GM19099 (cell line): ENCODE measurements around the gene KIF26B.

Source experiments
- POLR2A ChIP-seq: IDR thresholded peaks from 3 replicates; pipeline ENCODE4 v1.6.1; 2011; ENCODE audit warnings: low read depth; ENCODE audit not compliant: insufficient read length; ENCODE audit errors: extremely low read depth

KIF26B gene

DNA sequence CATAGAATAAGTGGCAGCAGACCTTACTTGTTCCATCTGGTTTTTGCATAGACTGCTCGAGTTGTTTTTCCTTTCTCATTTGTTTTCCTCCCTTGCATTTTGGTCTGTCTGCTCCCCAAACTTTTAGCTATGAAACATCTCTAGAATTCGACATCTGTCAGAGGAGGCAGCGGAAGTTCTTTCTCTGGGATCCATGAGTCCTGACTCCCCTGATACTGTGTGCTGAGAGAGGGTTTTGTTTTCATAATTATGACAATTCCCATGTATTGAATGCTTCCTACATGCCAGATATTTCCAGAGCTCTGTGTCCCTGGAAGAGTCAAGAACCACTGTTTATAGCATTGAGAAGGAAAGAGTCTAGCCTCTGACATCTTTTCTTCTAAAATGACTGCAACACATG, 172.6 kb downstream of the KIF26B start:
- TF ChIP-seq POLR2A, result no peak

DNA sequence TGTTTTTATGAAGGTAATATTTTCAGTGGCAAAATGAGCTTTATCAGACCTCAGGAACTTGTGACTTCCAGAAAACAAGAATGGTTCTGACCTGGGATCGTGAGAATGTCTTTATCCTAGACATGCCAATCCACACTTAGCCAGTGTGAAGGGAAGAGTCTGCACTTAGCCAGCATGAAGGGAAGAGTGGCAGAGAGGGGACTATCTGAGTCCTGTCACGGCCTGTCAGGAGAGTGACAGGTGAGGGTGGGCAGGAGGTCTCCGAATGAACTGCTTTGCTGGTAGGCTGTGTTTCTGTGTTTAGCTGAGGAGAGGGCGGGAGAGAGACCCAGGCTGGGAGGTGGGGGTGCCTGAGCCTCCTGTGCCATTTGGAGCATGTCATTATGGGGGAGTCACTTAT, 173.1 kb downstream of the KIF26B start:
- no peak for TF ChIP-seq POLR2A

DNA sequence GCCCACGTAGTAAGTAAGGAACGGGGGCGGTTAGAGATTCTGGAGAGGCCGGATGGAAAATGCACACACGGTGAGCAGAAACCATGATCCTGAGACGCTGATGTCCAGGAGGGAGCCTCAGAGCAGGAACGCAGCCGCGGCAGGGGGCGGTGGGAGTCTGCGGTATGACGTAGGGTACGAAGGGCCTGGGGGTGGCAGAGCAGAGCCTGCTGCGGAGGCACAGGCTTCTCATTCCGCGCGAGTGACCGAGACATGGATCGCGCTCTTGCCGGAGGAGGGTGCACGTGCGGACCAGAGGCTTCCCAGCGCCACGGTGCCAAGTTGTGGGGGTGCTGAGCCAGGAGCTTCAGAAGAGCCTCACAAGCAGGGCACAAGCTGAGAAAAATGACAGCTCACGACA, 176.2 kb downstream of the KIF26B start:
- no peak for TF ChIP-seq POLR2A

DNA sequence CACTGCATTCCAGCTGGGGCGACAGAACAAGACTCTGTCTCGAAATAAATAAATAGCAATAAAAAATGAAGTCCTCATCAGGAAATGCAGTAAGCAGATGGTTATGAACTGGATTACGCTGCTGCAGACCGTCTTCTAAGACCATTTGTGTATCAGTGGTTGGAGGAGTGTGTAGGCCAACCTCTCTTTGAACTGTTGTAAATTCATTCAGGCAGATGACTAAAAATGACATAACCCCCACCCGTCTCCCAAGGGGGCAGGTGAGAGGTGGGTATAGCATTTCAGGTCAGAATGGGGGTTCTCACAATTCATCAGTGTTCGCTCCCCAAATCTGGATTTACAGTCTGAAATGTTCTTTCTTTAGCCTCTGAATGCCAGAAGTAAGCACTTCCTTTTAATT, 177.3 kb downstream of the KIF26B start:
- no peak for TF ChIP-seq POLR2A

DNA sequence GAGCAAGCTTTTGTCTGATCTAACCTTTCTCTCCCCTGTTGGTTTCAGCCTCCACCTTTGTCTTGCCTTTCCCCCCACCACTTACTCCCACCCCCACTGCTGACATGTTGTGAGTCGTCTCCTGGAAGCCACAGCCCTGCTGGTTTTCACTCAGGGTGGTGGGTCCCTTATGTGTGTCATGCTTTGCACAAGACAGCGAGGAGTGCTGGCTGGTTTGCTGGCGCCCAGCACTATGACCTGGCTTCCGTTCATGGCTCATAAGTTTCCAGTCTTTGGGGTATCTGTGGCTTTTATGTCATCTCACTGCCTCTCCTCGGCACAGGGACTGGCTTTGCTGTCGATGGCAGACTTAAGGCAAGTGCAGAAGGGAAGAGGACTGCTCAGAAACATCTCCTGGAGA, 177.7 kb downstream of the KIF26B start:
- no peak for TF ChIP-seq POLR2A

DNA sequence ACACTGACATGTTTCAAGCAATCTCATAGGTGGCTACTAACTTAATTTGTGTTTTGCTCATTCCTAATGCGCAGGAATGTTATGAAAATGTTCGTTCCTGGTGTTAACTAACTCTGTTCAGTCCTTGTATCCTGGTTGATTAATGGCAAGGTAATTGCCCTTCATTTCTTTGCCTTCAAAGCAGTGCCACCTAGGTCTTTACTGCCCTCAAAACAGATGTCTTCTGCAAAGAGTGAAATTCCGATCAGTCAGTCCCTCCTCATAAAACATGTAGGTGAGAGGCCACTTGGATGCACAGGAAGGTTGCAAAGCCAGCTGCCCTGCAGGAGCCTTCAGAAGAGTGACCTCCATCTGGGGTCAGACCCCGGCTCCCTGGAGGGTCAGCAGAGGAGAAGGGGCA, 179.4 kb downstream of the KIF26B start:
- no peak for TF ChIP-seq POLR2A

DNA sequence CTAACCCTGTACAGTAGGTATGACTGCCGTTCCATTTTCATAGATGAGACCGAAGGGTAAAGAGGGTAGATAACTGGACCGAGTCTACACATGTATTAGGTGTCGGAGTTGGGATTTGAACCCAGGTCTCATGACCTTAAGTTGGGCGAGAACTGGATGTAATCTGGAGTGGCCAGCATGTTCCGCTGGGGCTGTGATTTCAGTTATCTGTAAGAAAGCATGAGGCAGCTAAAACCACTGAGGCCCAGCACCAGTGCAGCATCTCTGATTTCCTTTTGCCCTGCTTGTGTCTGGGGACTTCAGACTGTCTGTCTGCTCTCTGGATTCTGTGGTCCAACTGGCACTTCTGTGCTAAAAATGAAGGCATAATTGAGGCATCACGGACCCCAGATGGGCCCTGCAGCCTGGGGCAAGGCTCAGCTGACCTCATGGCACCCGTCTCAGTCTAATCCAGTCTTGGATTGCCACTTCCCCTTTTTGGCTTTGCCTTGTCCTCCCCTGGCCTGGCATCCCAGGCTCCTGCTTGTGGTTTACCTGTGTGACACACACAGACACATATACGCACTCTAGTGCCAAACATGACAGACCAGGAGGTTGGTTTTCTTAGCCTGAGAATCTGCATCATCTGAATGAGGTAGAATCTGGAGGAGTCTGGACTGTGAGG, 180.2 kb downstream of the KIF26B start:
- TF ChIP-seq POLR2A, result no peak

DNA sequence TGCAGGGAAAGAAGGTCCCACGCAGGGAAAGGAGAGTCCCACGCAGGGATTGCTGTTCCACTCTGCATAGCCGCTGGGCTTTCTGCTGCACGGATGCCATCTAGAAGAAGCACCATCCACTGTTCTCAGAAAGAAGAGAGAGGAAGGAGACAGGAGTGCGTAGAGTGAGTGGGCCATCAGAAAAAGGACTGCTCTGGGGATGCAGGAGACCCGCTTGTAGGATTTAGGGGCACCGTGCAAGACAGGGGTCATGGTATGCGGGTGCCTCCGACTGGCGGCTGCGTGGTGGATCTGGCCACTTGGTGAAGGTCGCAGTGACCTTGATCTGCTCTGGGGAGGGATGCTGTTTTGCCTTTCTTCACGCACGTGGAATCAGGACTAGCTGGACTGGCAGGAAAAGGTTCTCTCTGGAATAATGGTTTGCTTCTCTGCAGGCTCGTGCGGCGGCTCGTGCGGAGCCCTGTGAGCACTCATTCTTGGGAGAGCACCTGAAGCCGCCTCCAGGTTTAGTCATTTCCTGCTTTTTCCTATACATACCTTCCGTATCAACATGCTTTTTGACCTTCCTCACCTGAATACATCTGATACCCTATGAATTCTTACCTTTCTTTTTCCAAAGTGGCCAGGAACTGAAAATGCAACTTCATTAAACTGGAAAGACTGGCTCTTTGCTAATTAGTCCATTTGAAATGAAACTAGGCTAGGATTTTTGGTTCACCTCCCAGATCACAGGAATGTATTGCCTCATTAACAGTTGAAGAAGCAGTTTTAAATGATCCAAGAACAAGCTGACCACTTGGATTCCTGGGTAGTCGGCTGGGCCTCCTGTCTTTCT, 181.6 kb downstream of the KIF26B start:
- TF ChIP-seq POLR2A, result no peak

DNA sequence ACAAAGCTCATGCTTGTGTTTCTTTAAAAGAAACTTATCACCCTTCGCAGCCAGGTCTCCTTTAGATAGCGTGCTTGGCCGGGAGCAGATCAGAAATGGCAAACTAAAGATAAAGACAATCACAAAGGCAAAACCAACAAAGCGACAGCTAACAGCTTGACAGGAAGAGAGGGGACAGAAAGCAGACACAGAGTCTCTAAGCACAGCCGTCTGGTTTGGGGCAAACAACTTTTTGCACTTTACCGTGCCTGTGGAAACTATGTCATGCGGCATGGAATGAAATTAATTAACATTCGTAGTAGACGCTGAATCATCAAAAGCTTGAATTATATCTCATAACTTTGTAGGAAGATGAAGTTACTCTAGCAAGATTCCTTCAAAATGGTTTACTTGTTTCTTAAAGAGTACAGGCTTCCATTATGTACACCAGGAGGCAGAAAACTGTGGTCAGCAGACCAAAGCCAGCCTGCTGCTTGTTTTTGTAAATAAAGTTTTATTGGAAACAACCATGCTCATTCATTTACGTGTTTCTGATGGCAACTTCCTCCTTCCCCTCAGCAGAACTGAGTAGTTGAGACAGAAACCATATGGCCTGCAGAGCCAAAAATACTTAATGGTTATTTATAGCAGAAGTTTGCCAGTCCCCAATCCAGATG, 183.2 kb downstream of the KIF26B start:
- TF ChIP-seq POLR2A, result no peak

DNA sequence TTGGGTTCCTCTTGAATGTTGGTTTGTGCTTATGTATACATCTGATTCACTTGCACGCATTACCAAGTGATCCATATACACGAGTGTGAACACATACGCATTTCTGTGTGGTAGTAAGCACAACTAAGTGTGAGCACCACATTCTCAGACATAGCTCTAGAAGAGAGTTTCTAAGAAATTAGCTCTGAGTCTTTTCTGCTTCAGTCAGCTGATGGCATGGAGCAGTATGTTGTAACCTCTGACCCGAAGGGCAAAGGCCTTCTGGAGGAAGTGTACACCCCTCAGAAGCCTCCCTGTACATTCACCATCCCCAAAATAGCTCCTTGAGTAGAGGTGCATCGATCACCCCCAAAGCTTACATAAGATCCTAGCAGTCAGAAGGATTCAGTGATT, 183.7 kb downstream of the KIF26B start:
- TF ChIP-seq POLR2A, result no peak

DNA sequence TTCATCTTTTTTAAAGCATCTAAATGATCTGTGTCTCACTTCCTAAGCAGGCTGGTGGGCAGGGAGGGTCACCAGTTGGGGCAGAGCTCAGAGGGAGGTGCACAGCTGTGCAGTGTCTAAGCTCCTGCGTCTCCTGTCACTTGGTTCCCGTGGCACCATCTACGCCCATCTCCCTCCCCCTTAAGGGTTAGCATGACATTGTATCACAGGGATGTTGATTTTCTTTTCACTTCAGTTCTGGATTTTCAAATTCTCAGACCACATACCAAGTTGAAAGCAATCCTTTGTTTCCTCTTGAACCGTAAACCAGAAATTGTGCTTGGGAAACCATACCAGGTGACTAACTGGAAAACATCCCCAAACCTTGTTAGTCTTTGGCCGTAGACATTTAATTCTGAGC, 187.0 kb downstream of the KIF26B start:
- TF ChIP-seq POLR2A, result no peak

DNA sequence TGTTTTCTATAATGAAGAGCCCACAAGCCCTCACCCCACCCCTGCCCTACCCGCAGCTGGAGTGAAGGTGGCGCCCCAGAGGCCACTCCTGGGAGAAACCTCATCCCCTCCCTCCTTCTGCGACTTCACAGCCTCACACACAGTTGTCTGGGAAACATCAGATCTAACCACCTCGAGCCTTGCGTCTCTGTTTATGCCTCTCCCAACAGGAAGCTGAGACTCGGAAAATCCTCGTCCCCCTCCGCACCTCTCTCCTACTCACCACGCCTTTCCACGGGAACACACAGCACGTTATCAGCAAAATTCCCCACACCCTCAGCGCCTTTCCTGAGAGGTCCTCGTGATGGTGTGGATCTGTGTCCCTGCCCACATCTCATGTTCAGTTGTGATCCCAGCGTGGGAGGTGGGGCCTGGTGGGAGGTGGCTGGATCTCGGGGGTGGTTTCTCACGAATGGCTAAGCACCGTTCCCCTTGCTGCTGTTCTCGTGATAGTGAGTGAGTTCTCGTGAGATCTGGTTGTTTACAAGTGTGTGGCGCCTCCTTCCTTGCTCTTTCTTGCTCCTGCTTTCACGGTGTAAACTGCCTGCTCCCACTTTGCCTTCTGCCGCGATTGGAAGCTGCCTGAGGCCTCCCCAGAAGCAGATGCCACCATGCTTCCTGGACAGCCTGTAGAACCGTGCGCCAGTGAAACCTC, 190.6 kb downstream of the KIF26B start:
- TF ChIP-seq POLR2A, result no peak

DNA sequence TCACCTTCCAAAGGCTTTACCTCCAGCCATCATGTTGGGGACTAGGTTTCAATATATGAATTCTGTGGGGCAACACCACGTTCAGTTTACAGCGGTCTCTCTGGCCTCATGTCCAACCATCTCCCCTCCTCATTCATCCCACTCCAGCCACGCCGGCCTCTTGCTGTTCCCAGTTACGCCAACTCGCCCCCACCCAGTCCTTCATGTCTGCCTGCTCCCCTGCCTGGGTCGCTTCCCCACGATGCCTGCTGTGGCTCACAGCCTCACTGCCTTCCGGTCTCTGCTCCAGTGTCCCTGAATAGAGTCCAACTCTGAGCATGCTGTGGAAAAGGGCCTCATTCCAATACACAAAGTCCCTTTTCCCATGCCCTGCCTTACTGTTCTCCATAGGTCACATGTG, 193.8 kb downstream of the KIF26B start:
- no peak for TF ChIP-seq POLR2A

DNA sequence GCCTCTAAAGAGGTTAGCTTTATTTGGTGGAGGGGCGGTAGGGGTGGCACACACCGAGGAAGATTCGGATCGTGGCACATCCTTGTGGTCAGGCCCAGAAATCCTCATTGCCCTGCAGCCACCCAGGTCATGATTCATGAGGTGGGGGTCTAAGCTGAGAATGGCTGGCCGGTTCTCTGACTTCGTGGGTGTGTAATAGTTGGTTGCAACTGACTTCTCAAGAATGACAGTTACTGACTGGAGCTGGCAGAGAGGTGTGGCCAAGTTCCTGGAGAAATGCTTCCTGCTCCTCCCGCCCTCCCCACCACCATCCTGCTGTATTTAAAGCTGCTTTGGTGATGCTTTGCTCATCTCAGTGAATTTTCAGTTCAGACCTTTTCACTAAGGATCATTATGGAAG, 198.6 kb downstream of the KIF26B start:
- TF ChIP-seq POLR2A, result no peak
